ENCODE results near the gene ASTN2. TPM values are rescaled to one million over a fixed set of nuclear protein-coding genes. Genes with fewer than 3 reads are reported as not detected.

ASTN2 gene
- total RNA-seq, 2 donors from 2014 or later: 3.7 to 4.8 TPM

GRCh38 chr9:117231012-117231411 is 183.8 kb downstream of the ASTN2 start:
- Mint-ChIP-seq H3K36me3 (ENCODE audit: low read depth) (no peaks in the 10 kb centered on the region), H3K27ac (no peak overlapping the region)

GRCh38 chr9:117224695-117225094 is 190.2 kb downstream of the ASTN2 start:
- DNase-seq: no peak
- Mint-ChIP-seq H3K4me3 (no peak overlapping the region), H3K27ac (no peak overlapping the region), H3K36me3 (ENCODE audit: low read depth) (no peaks in the 10 kb centered on the region), H3K4me1 (no peaks in the 10 kb centered on the region), H3K27me3 (no peaks in the 10 kb centered on the region)
- H3K9me3 ChIP-seq (ENCODE audit: control insufficient read depth, low read length, poor library complexity, severe bottlenecking): no peaks in the 10 kb centered on the region
- no peak for ATAC-seq

More at GRCh38 chr9:117231012-117231411, 183.8 kb downstream of the ASTN2 start:
- H3K9me3 ChIP-seq (ENCODE audit: control insufficient read depth, low read length, poor library complexity, severe bottlenecking): no peaks in the 10 kb centered on the region
- ATAC-seq: no peak
- DNase-seq: no peak
- no peaks in the 10 kb centered on the region for H3K4me1 Mint-ChIP-seq
- H3K4me3 Mint-ChIP-seq: no peak overlapping the region
- no peaks in the 10 kb centered on the region for H3K27me3 Mint-ChIP-seq

GRCh38 chr9:117218951-117219350 is 195.9 kb downstream of the ASTN2 start:
- no peak for ATAC-seq
- H3K27me3 Mint-ChIP-seq: no peaks in the 10 kb centered on the region
- H3K27ac Mint-ChIP-seq: no peak overlapping the region
- no peaks in the 10 kb centered on the region for H3K36me3 Mint-ChIP-seq (ENCODE audit: low read depth)
- H3K9me3 ChIP-seq (ENCODE audit: control insufficient read depth, low read length, poor library complexity, severe bottlenecking): no peaks in the 10 kb centered on the region
- no peak for DNase-seq
- H3K4me3 Mint-ChIP-seq: no peak overlapping the region
- no peaks in the 10 kb centered on the region for H3K4me1 Mint-ChIP-seq

GRCh38 chr9:117214416-117214815 is 200.4 kb downstream of the ASTN2 start:
- no peak for DNase-seq
- no peaks in the 10 kb centered on the region for H3K9me3 ChIP-seq (ENCODE audit: control insufficient read depth, low read length, poor library complexity, severe bottlenecking)
- H3K4me1 Mint-ChIP-seq: no peaks in the 10 kb centered on the region
- ATAC-seq: no peak
- no peaks in the 10 kb centered on the region for H3K36me3 Mint-ChIP-seq (ENCODE audit: low read depth)
- H3K4me3 Mint-ChIP-seq: no peak overlapping the region
- H3K27ac Mint-ChIP-seq: no peak overlapping the region
- no peaks in the 10 kb centered on the region for H3K27me3 Mint-ChIP-seq

- DNase-seq: no peak
- Mint-ChIP-seq H3K4me1 (no peaks in the 10 kb centered on the region), H3K27me3 (no peaks in the 10 kb centered on the region), H3K4me3 (no peak overlapping the region), H3K36me3 (ENCODE audit: low read depth) (no peaks in the 10 kb centered on the region), H3K27ac (no peak overlapping the region)
- ATAC-seq: no peak
- no peaks in the 10 kb centered on the region for H3K9me3 ChIP-seq (ENCODE audit: control insufficient read depth, low read length, poor library complexity, severe bottlenecking)
Observed at GRCh38 chr9:117211280-117211679, 203.6 kb downstream of the ASTN2 start.

GRCh38 chr9:117205806-117206205 is 209.1 kb downstream of the ASTN2 start:
- Mint-ChIP-seq H3K4me1 (no peaks in the 10 kb centered on the region), H3K27me3 (no peaks in the 10 kb centered on the region), H3K27ac (no peak overlapping the region), H3K4me3 (no peak overlapping the region), H3K36me3 (ENCODE audit: low read depth) (no peaks in the 10 kb centered on the region)
- H3K9me3 ChIP-seq (ENCODE audit: control insufficient read depth, low read length, poor library complexity, severe bottlenecking): no peaks in the 10 kb centered on the region
- DNase-seq (no peak), ATAC-seq (no peak)

GRCh38 chr9:117204971-117205370 is 209.9 kb downstream of the ASTN2 start:
- no peaks in the 10 kb centered on the region for H3K9me3 ChIP-seq (ENCODE audit: control insufficient read depth, low read length, poor library complexity, severe bottlenecking)
- H3K36me3 Mint-ChIP-seq (ENCODE audit: low read depth): no peaks in the 10 kb centered on the region
- ATAC-seq (no peak), DNase-seq (no peak)
- no peak overlapping the region for H3K27ac Mint-ChIP-seq
- no peaks in the 10 kb centered on the region for H3K4me1 Mint-ChIP-seq
- no peak overlapping the region for H3K4me3 Mint-ChIP-seq
- H3K27me3 Mint-ChIP-seq: no peaks in the 10 kb centered on the region

- no peak overlapping the region for H3K27ac Mint-ChIP-seq
- DNase-seq (no peak), ATAC-seq (no peak)
- no peak overlapping the region for H3K4me3 Mint-ChIP-seq
- no peaks in the 10 kb centered on the region for H3K9me3 ChIP-seq (ENCODE audit: control insufficient read depth, low read length, poor library complexity, severe bottlenecking)
- H3K4me1 Mint-ChIP-seq: no peaks in the 10 kb centered on the region
- H3K27me3 Mint-ChIP-seq: no peaks in the 10 kb centered on the region
- H3K36me3 Mint-ChIP-seq (ENCODE audit: low read depth): no peaks in the 10 kb centered on the region
Observed at GRCh38 chr9:117191504-117192261, 223.2 kb downstream of the ASTN2 start.

- Mint-ChIP-seq H3K36me3 (ENCODE audit: low read depth) (no peaks in the 10 kb centered on the region), H3K27ac (no peak overlapping the region), H3K4me1 (no peaks in the 10 kb centered on the region), H3K27me3 (no peaks in the 10 kb centered on the region), H3K4me3 (no peak overlapping the region)
- no peak for ATAC-seq
- H3K9me3 ChIP-seq (ENCODE audit: control insufficient read depth, low read length, poor library complexity, severe bottlenecking): no peaks in the 10 kb centered on the region
- DNase-seq: no peak
Observed at GRCh38 chr9:117189121-117189520, 225.7 kb downstream of the ASTN2 start.

- no peaks in the 10 kb centered on the region for H3K9me3 ChIP-seq (ENCODE audit: control insufficient read depth, low read length, poor library complexity, severe bottlenecking)
- no peak overlapping the region for H3K4me3 Mint-ChIP-seq
- no peak for DNase-seq
- H3K27ac Mint-ChIP-seq: no peak overlapping the region
- no peaks in the 10 kb centered on the region for H3K27me3 Mint-ChIP-seq
- no peaks in the 10 kb centered on the region for H3K36me3 Mint-ChIP-seq (ENCODE audit: low read depth)
- H3K4me1 Mint-ChIP-seq: no peaks in the 10 kb centered on the region
- no peak for ATAC-seq
Observed at GRCh38 chr9:117188394-117188793, 226.5 kb downstream of the ASTN2 start.

- Mint-ChIP-seq H3K4me3 (no peak overlapping the region), H3K27ac (no peak overlapping the region), H3K4me1 (no peaks in the 10 kb centered on the region), H3K36me3 (ENCODE audit: low read depth) (no peaks in the 10 kb centered on the region), H3K27me3 (no peaks in the 10 kb centered on the region)
- no peak for ATAC-seq
- DNase-seq: no peak
- no peaks in the 10 kb centered on the region for H3K9me3 ChIP-seq (ENCODE audit: control insufficient read depth, low read length, poor library complexity, severe bottlenecking)
Observed at GRCh38 chr9:117187498-117187897, 227.4 kb downstream of the ASTN2 start.

GRCh38 chr9:117184173-117184572 is 230.7 kb downstream of the ASTN2 start:
- H3K9me3 ChIP-seq (ENCODE audit: control insufficient read depth, low read length, poor library complexity, severe bottlenecking): no peaks in the 10 kb centered on the region
- no peak for ATAC-seq
- no peak overlapping the region for H3K27ac Mint-ChIP-seq
- no peaks in the 10 kb centered on the region for H3K36me3 Mint-ChIP-seq (ENCODE audit: low read depth)
- no peak overlapping the region for H3K4me3 Mint-ChIP-seq
- H3K27me3 Mint-ChIP-seq: no peaks in the 10 kb centered on the region
- H3K4me1 Mint-ChIP-seq: no peaks in the 10 kb centered on the region
- DNase-seq: no peak

GRCh38 chr9:117182046-117182445 is 232.8 kb downstream of the ASTN2 start:
- DNase-seq (no peak), ATAC-seq (no peak)
- Mint-ChIP-seq H3K27me3 (no peaks in the 10 kb centered on the region), H3K4me1 (no peaks in the 10 kb centered on the region), H3K4me3 (no peak overlapping the region), H3K36me3 (ENCODE audit: low read depth) (no peaks in the 10 kb centered on the region), H3K27ac (no peak overlapping the region)
- no peaks in the 10 kb centered on the region for H3K9me3 ChIP-seq (ENCODE audit: control insufficient read depth, low read length, poor library complexity, severe bottlenecking)

GRCh38 chr9:117180896-117181445 is 233.9 kb downstream of the ASTN2 start:
- no peak for ATAC-seq
- Mint-ChIP-seq H3K36me3 (ENCODE audit: low read depth) (no peaks in the 10 kb centered on the region), H3K4me3 (no peak overlapping the region), H3K27me3 (no peaks in the 10 kb centered on the region), H3K4me1 (no peaks in the 10 kb centered on the region), H3K27ac (no peak overlapping the region)
- H3K9me3 ChIP-seq (ENCODE audit: control insufficient read depth, low read length, poor library complexity, severe bottlenecking): no peaks in the 10 kb centered on the region
- no peak for DNase-seq
